Brain microvascular endothelial cell (primary cell): ENCODE data around the gene PGC.

ENCODE experiments used
- DNase-seq: peaks from one replicate; pipeline ENCODE4 v3.0.0-alpha.2; 2020
- H3K27ac ChIP-seq: fragments of 250-450 bp; sonication (Bioruptor Pico); 2 replicates; pipeline ENCODE4 v1.5.1; 2020; ENCODE audit warnings: mild to moderate bottlenecking, moderate library complexity
- H3K27me3 ChIP-seq: fragments of 250-450 bp; sonication (Bioruptor Pico); replicated peaks from 2 replicates; pipeline ENCODE4 v1.5.1; 2020; ENCODE audit warnings: mild to moderate bottlenecking
- H3K36me3 ChIP-seq: fragments of 250-450 bp; sonication (Bioruptor Pico); replicated peaks from 2 replicates; pipeline ENCODE4 v1.5.1; 2020; ENCODE audit warnings: mild to moderate bottlenecking
- H3K4me3 ChIP-seq: 2 replicates; pipeline ENCODE4 v1.5.1; 2011; ENCODE audit warnings: low read depth, mild to moderate bottlenecking, control low read depth, low read length, moderate library complexity
- CTCF ChIP-seq: IDR thresholded peaks from 2 replicates; pipeline ENCODE4 v1.5.1; 2011; ENCODE audit warnings: low read depth, mild to moderate bottlenecking, moderate library complexity, low read length, control low read depth, inconsistent platforms; ENCODE audit errors: missing control alignments
- in situ Hi-C: cut with HindIII; loops from 2 replicates; pipeline ENCODE4 v1.10.0; 2017; ENCODE audit warnings: low sequenced_read_pairs, low pct_ligation_motif_present

The PGC gene

GRCh38 chr6:41737591-41738130 lies 9.5 kb downstream of the PGC start:
- in situ Hi-C loops = no loop called here
- no peak for TF ChIP-seq CTCF
- Histone ChIP-seq H3K36me3 (no peaks in the 10 kb centered on the region), H3K27me3 (no peaks in the 10 kb centered on the region), H3K27ac (no peak overlapping the region), H3K4me3 (no peak overlapping the region)
- no peak for DNase-seq

- Histone ChIP-seq H3K27ac (no peak overlapping the region), H3K36me3 (no peaks in the 10 kb centered on the region), H3K27me3 (no peaks in the 10 kb centered on the region), H3K4me3 (no peak overlapping the region)
- TF ChIP-seq CTCF = no peak
- DNase-seq = no peak
- in situ Hi-C loops = no loop called here
Observed at GRCh38 chr6:41736800-41737555, 10.2 kb downstream of the PGC start.

- in situ Hi-C loops = no loop called here
- no peaks in the 10 kb centered on the region for H3K27me3 ChIP-seq
- no peaks in the 10 kb centered on the region for H3K36me3 ChIP-seq
Observed at GRCh38 chr6:41736186-41736733, 10.9 kb downstream of the PGC start.

GRCh38 chr6:41735427-41736185 lies 11.6 kb downstream of the PGC start, which contains the start of gene TFEB:
Gene TFEB (minus strand): TSS chr6:41735608. CDS start chr6:41691213, 44,395 bp downstream.
- H3K27ac ChIP-seq = peak within 1 kb of the TSS; percentile 72
- peak within 1 kb of the TSS; percentile 73 for H3K4me3 ChIP-seq
- in situ Hi-C loops = no loop called here
- DNase-seq = peak; percentile 87
- H3K27me3 ChIP-seq = no peaks in the 10 kb centered on the region
- H3K36me3 ChIP-seq = no peaks in the 10 kb centered on the region
- peak; percentile 77 for TF ChIP-seq CTCF

More at GRCh38 chr6:41736186-41736733, 10.9 kb downstream of the PGC start:
- H3K4me3 ChIP-seq = peak overlapping the region; percentile 7
- no peak for TF ChIP-seq CTCF
- no peak for DNase-seq
- no peak overlapping the region for H3K27ac ChIP-seq

GRCh38 chr6:41734666-41735426 lies 12.4 kb downstream of the PGC start:
- in situ Hi-C loops = no loop called here
- Histone ChIP-seq H3K36me3 (no peaks in the 10 kb centered on the region), H3K4me3 (peak overlapping the region; percentile 73), H3K27me3 (no peaks in the 10 kb centered on the region), H3K27ac (peak overlapping the region; percentile 72)
- DNase-seq = peak; percentile 67
- no peak for TF ChIP-seq CTCF
